DMS79 treated with DMSO at 0.1 percent for 48 hours (cell line): ENCODE data around the gene ZNF423.

Source experiments
- DNase-seq: peaks from one replicate; lab custom pipeline; 2025; lab: John Stamatoyannopoulos, UW

Gene ZNF423

GRCh38 chr16:49473131-49473530, 382.8 kb downstream of the ZNF423 start:
- no peak for DNase-seq

GRCh38 chr16:49472598-49472997, 383.3 kb downstream of the ZNF423 start:
- no peak for DNase-seq

- no peak for DNase-seq
These were observed 384.7 kb downstream of the ZNF423 start for GRCh38 chr16:49471038-49471727.

- no peak for DNase-seq
These were observed 385.4 kb downstream of the ZNF423 start for GRCh38 chr16:49470513-49470991.

- DNase-seq: no peak
These were observed 385.9 kb downstream of the ZNF423 start for GRCh38 chr16:49469930-49470451.

GRCh38 chr16:49469311-49469670, 386.6 kb downstream of the ZNF423 start:
- DNase-seq: no peak

GRCh38 chr16:49468611-49469310, 387.2 kb downstream of the ZNF423 start:
- DNase-seq: no peak

- DNase-seq: no peak
These were observed 388.2 kb downstream of the ZNF423 start for GRCh38 chr16:49467540-49468372.

GRCh38 chr16:49466881-49467280, 389.0 kb downstream of the ZNF423 start:
- no peak for DNase-seq

- DNase-seq: no peak
These were observed 389.4 kb downstream of the ZNF423 start for GRCh38 chr16:49466529-49466831.

GRCh38 chr16:49465661-49466528, 390.0 kb downstream of the ZNF423 start:
- DNase-seq: no peak

- no peak for DNase-seq
These were observed 390.9 kb downstream of the ZNF423 start for GRCh38 chr16:49464877-49465504.

- no peak for DNase-seq
These were observed 391.8 kb downstream of the ZNF423 start for GRCh38 chr16:49464093-49464492.

GRCh38 chr16:49463529-49463928, 392.4 kb downstream of the ZNF423 start:
- DNase-seq: no peak

- no peak for DNase-seq
These were observed 392.9 kb downstream of the ZNF423 start for GRCh38 chr16:49462989-49463371.

GRCh38 chr16:49462362-49462988, 393.4 kb downstream of the ZNF423 start:
- DNase-seq: no peak

- no peak for DNase-seq
These were observed 394.4 kb downstream of the ZNF423 start for GRCh38 chr16:49461517-49461951.

- no peak for DNase-seq
These were observed 395.0 kb downstream of the ZNF423 start for GRCh38 chr16:49460786-49461470.

GRCh38 chr16:49459953-49460735, 395.8 kb downstream of the ZNF423 start:
- DNase-seq: no peak
